Measurements from ENCODE around the gene ECEL1. TPM values are rescaled to one million over a fixed set of nuclear protein-coding genes. Genes with fewer than 3 reads are reported as not detected.
"Not testable (repeated sequence)": the region's sequence is repeated elsewhere in the genome, so short reads cannot be mapped to it uniquely, and the experiment has no call there.

The ECEL1 gene
- total RNA-seq, 1 donor, result not detected

- TF ChIP-seq, protein P1, sequence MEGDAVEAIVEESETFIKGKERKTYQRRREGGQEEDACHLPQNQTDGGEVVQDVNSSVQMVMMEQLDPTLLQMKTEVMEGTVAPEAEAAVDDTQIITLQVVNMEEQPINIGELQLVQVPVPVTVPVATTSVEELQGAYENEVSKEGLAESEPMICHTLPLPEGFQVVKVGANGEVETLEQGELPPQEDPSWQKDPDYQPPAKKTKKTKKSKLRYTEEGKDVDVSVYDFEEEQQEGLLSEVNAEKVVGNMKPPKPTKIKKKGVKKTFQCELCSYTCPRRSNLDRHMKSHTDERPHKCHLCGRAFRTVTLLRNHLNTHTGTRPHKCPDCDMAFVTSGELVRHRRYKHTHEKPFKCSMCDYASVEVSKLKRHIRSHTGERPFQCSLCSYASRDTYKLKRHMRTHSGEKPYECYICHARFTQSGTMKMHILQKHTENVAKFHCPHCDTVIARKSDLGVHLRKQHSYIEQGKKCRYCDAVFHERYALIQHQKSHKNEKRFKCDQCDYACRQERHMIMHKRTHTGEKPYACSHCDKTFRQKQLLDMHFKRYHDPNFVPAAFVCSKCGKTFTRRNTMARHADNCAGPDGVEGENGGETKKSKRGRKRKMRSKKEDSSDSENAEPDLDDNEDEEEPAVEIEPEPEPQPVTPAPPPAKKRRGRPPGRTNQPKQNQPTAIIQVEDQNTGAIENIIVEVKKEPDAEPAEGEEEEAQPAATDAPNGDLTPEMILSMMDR (IDR thresholded peaks at IDR 0.05; ENCODE audit: insufficient read depth, low read length), result peak; percentile 74
- peak; percentile 53 for DNase-seq (ENCODE audit: low read depth)
Observed at GRCh38 chr2:232444409-232445148, 43.1 kb downstream of the ECEL1 start.

DNA sequence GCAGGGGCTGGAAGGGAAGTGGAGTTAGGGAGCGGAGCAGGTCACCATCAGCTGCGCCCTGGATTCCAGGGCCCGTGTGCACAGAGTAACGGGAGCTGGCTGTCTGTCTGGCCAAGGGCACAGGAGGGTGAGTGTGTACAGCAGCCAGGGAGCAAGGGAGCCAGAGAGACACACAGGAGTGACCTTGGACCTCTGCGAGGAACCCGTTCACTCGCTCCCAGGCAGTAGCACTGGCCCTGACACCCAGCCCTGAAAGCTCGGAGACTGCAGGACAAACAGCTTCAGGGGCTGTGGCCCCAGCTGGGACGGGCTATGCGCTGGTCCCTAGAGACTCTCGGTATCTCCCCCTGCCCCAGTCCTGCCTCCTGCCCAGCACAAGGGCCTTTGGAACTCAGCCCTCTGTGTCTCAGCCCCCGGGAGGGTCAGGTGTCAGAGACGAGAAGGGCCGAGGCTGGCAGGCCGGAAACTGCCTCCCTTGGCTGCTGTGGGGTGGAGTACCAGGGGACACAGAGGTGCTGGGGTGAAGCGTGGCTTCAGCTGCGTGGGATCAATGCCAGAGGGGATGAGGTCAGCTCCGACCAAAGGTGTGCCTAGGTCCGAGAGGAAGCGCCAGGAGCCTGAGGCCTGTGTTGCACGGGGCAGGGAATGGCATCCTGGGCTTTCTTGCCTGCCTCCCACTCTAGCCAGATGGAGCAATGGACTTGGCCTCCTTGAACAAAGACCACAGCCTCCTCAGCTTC, 43.8 kb downstream of the ECEL1 start:
- DNase-seq (ENCODE audit: low read depth); H3K4me3 ChIP-seq (ENCODE audit: low read depth, low read length): not testable (repeated sequence)

More at GRCh38 chr2:232444409-232445148, 43.1 kb downstream of the ECEL1 start:
- no peak overlapping the region for H3K4me3 ChIP-seq (ENCODE audit: low read depth, low read length)

- not testable (repeated sequence) for DNase-seq (ENCODE audit: low read depth); H3K4me3 ChIP-seq (ENCODE audit: low read depth, low read length)
Observed at GRCh38 chr2:232443047-232443446, 44.6 kb downstream of the ECEL1 start.

DNA sequence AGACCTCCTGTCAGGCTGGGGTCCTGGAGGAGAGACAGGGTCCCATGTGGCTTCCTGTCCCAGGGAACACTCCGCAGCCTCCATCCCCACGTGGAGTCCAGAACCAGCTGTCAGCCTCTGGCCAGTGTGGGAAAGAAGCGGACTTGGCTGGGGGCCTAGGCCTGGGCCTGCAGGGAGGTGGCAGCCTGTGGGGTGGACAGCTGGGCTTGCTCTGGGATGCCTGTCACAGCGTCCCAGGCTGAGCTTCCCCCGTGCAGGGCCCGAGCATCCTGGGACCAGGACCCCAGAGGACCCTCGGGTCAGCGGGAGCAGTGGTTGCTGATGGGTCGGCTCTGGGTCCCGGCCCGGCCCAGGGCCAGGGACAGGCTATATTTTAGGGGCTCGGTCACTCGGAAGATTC, 45.2 kb downstream of the ECEL1 start:
- DNase-seq (ENCODE audit: low read depth), result not testable (repeated sequence)

DNA sequence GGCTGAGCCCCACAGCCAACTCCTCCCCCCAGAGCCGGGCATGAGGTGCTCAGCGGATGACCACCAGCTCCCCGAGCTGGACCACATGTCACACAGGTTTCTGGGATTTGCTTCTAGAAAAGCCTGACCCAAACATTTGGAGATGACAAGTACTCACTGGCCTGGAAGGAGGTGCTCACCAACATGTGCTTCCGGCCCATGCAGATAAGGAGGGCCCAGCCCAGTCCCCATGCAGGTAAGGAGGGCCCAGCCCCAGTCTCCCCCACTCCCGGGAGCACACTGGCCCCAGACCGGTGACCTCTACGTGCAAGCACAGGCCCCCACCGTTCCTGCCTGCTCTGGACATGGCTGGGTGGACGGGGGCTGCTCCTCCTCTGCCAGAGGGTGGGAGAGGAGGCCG, 45.7 kb downstream of the ECEL1 start:
- H3K4me3 ChIP-seq (ENCODE audit: low read depth, low read length); DNase-seq (ENCODE audit: low read depth): not testable (repeated sequence)

More for the DNA sequence above, 45.2 kb downstream of the ECEL1 start:
- H3K4me3 ChIP-seq (ENCODE audit: low read depth, low read length), result not testable (repeated sequence)

- TF ChIP-seq, protein P1 (IDR thresholded peaks at IDR 0.05; ENCODE audit: insufficient read depth, low read length), result no peak
- no peak overlapping the region for H3K4me3 ChIP-seq (ENCODE audit: low read depth, low read length)
- DNase-seq (ENCODE audit: low read depth), result no peak
Observed at GRCh38 chr2:232441147-232441651, 46.4 kb downstream of the ECEL1 start.

DNA sequence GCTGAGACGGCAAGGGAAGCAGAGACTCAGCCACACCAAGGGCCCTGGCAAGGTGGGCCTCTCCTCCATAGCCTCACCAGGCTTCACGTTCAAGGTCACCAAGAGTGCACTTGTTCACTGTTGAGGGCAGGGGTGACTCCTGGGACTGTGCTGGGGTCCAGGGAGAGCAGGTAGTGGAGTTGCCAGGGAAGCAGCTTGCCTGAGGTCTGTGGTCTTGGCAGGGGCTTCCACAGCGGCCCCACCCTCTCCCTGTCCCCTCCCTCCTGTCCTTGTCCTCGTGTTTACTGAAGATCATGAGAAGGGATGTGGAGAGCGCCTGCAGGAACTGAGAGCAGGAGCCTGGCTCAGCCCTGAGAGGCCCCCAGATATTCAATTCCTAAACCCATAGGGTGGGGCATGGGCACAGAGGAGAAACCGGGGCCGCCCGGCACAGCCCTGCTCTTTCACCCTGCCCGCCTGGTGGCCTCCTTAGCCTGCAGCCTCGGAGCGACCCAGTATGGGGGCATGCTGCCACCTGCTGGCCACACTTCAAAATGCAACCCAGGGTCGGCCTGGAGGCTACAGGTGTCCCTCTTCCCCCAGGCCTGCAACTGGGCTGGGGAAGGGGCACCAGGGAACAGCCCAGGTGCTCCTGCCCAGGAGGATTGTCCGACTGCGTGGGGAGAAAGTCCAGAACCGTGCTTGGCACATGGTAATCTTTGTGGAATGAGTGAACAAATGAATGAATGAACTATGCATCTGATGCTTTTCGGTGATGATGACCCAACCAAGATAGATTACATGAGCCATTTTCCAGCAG, 47.2 kb downstream of the ECEL1 start:
- TF ChIP-seq, protein P1 (IDR thresholded peaks at IDR 0.05; ENCODE audit: insufficient read depth, low read length), result peak; percentile 88
- DNase-seq (ENCODE audit: low read depth), result peak; percentile 63

GRCh38 chr2:232439758-232440135, 47.9 kb downstream of the ECEL1 start:
- H3K4me3 ChIP-seq (ENCODE audit: low read depth, low read length), result no peak overlapping the region
- DNase-seq (ENCODE audit: low read depth), result no peak
- TF ChIP-seq, protein P1 (IDR thresholded peaks at IDR 0.05; ENCODE audit: insufficient read depth, low read length), result peak; percentile 8

More for the DNA sequence above, 47.2 kb downstream of the ECEL1 start:
- H3K4me3 ChIP-seq (ENCODE audit: low read depth, low read length), result not testable (repeated sequence)

All from fibroblast of the aortic adventitia (primary cell).